NCI-H1105 (cell line): ENCODE measurements around the gene STOML1.

Experiments used
- DNase-seq: peaks from one replicate; lab custom pipeline; 2025; lab: John Stamatoyannopoulos, UW

Gene STOML1, protein sequence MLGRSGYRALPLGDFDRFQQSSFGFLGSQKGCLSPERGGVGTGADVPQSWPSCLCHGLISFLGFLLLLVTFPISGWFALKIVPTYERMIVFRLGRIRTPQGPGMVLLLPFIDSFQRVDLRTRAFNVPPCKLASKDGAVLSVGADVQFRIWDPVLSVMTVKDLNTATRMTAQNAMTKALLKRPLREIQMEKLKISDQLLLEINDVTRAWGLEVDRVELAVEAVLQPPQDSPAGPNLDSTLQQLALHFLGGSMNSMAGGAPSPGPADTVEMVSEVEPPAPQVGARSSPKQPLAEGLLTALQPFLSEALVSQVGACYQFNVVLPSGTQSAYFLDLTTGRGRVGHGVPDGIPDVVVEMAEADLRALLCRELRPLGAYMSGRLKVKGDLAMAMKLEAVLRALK

GRCh38 chr15:73991726-73992593, at the start of gene STOML1:
Gene STOML1, minus strand, starts transcription at chr15:73992295. Its CDS starts 72 bp downstream, at chr15:73992223.
- DNase-seq = peak; percentile 78

GRCh38 chr15:74041311-74041756, 49.2 kb upstream of the STOML1 start:
- no peak for DNase-seq

DNA sequence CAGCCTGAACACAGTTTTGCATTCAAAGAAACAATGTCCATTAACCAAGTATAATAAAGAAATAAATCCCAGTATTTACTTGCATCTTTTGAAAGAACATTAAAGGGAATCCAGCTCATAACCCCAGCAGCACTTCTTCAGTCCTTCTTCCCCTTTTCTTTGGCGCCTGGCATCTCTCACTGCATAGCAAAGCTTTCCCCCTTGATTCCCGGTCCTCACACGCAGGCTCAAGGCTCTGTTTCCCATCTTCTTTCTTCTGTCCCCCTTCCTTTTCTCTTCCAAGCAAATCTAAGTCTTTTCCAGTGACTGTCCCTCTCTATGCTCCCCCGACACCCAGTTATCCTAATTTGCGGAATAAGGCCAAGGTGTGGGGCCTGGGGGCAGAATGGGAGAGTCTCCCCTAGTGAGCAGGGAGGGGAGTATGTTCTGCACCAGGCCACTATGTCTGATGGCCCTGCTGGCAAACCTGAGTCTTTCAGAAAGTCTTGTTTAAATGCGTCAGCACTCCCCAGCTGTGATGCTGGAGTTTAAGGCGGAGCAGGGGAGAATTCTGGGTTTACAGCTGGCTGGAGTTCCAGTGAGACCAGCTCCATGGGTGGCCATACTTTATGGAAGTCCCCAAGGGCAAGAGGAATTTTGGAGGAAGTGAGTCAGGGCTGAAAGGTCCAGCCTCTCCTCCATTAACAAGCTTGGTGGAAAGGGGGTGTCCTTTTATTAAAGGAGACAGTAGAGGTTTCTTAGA, 48.2 kb upstream of the STOML1 start:
- no peak for DNase-seq

DNA sequence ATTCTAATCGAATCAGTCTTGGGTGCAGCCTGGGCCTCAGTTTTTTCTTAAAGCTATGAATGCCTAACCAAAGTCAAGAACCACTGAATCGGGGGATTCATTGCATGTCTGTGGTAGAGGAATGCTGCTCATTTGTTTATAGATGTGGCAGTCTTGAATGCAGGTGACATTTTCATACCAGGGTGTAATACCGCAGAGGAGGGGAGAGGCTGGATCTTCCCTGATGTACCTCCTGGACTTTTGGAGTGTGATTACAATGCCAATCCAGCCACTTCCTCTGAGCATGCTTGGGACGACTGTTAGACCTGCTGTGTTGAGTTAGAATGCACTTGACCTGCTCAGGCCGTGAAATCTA, 47.5 kb upstream of the STOML1 start:
- no peak for DNase-seq

DNA sequence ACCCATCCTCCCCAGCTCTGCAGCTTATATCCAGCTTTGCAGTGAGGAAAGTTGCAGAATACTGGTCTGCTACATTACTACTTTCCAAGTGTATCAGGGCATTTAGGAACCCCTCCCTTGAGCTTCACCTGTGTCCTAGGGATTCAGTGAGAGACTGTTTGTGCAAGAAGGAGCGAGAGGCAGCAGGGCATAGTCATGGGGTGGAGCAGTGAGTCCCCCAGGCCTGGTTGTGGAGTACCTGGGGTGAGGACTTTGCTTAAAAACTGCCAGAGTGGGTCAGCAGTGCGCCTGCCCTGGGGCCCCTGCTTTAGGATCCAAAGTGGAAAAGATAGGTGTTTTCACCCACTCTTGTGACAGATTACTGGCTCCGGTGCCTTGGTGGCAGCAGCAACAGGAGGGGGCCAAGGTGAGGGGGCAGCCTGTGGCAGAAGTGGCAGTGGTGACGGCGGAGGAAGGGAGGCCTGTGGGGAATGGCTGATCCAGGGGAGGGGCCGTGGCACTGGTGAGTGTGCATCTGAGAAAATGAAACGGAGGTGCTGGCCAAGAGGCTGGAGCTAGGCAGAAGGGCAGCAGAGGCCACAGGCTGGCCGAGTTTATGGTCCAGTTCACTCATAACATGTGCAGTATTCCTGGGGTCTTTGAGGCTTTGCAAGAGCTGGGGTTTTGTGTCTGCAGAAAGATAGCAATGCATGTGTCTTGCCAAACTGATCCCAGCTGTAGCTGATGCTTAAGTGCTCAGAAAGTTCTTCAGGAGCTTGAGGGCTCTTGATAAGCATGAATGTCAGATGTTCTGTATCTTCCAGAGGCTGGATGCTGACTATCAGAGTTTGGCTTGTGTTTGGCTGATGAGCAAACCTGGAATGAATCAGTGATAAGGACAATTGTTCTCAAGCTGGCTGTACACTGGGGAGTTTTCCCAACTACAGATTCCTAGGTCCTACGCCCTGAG, 46.9 kb upstream of the STOML1 start:
- DNase-seq = no peak

- no peak for DNase-seq
These were observed 45.3 kb upstream of the STOML1 start for GRCh38 chr15:74037171-74038117.

- no peak for DNase-seq
These were observed 44.4 kb upstream of the STOML1 start for GRCh38 chr15:74036271-74037170.

DNA sequence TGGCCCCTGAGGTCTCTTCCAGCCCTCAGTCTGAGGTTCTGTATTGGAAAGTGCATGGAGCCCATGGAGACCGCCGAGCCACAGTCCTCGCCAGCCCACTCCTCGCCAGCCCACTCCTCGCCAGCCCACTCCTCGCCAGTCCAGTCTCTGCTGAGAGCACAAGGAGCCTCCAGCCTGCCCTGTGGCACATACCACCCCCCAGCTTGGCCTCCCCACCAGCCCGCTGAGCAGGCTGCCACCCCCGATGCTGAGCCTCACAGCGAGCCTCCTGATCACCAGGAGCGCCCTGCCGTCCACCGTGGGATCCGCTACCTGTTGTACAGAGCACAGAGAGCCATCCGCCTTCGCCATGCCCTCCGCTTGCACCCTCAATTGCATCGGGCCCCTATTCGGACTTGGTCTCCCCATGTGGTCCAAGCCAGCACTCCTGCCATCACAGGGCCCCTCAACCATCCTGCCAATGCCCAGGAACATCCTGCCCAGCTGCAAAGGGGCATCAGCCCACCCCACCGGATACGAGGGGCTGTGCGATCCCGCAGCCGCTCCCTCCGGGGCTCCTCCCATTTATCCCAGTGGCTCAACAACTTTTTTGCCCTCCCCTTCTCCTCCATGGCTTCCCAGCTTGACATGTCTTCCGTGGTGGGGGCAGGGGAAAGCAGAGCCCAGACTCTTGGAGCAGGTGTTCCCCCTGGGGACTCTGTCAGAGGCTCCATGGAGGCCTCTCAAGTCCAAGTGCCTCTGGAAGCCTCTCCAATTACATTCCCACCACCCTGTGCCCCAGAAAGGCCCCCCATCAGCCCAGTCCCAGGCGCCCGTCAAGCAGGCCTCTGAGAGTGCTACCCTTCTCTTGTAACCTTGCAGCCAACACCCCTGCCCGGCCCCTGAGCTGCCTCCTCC, 43.3 kb upstream of the STOML1 start:
- no peak for DNase-seq

DNA sequence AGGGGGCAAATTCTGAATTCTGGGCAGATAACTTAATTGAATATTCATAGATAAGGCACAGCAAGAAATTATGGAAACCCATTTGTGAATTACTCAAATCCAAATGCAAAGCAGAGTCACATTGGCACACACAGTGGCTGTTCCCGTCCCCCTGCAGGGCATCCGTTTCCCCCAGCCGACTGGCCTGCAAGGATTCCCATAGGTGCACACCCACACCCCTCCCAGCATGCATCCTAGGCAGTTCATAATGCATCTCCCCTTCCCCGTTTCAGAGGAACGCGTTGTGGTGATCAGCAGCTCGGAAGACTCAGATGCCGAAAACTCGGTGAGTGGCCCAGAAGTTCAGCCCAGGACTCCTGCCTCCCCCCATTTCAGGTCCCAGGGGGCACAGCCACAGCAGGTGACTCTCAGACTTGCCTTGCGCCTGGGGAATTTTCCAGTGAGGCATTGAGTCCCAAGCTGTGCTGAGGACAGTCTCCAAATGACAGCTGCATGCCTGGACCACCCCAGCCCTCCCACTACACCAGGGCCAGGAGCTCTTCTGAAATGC, 42.2 kb upstream of the STOML1 start:
- DNase-seq = no peak

- no peak for DNase-seq
These were observed 40.8 kb upstream of the STOML1 start for GRCh38 chr15:74032606-74033561.

- DNase-seq = no peak
These were observed 40.0 kb upstream of the STOML1 start for GRCh38 chr15:74032046-74032445.

GRCh38 chr15:74028646-74029045, 36.6 kb upstream of the STOML1 start:
- no peak for DNase-seq

DNA sequence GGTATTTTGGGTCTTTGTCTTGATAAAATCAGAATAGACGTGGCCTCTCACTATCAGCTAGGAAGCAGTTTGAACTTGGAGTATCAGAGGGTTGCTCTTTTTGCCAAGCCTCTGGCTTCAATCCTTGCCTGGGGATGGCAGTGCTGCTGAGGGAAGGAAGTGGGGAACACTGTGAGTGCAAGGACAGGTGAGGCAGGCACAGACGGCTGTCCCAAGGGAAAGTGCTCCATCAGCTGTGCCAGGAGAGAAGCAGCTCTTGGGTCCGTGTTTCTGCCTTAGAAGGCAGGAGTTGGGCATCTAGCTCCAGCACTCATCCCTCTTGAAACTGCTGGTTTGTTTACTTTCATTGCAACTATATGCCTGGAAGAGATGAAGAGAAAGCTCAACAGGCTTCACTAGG, 35.6 kb upstream of the STOML1 start:
- no peak for DNase-seq

DNA sequence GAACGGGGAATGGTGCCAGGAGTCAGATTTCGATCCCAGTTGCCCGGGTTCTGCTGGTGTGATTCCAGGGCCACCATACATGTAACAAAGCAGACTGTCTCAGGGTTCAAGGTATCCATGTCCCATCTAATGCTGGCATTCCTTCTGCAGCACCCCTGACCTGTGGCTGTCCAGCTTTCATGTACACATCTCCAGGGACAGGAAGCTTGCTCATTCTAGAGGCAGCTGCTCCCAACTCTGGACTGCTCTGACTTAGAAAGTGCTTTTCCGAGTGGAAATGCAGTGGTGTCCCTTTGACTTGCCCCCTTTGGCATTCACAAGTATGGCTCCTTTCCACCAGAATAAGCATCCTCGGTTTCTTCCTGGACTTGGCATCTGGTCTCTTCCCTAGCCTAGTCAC, 33.3 kb upstream of the STOML1 start:
- DNase-seq = no peak

- DNase-seq = no peak
These were observed 32.6 kb upstream of the STOML1 start for GRCh38 chr15:74024687-74025086.

GRCh38 chr15:74022706-74023470, 30.8 kb upstream of the STOML1 start:
- DNase-seq = no peak
